ENCODE data around the gene DDX10. TPM values are rescaled to one million over a fixed set of nuclear protein-coding genes. Genes with fewer than 3 reads are reported as not detected.

Gene DDX10
- total and polyA plus RNA-seq, 9 of the 15 experiments (the other 6 are each of a cell fraction or from before 2014, with no cell fraction given): 33.9 to 94.6 (median 50.7) TPM

GRCh38 chr11:108938604-108939003 lies 273.7 kb downstream of the DDX10 start (continued):
- TF ChIP-seq ZHX1 (conservative IDR thresholded peaks at IDR 0.05; ENCODE audit: low read length) (no peak), C11orf30 (IDR thresholded peaks at IDR 0.05; ENCODE audit: low read depth) (peak; percentile 47), ZBTB40 (IDR thresholded peaks at IDR 0.05) (no peak), ZBTB40 (CRISPR knock-in tag; IDR thresholded peaks at IDR 0.05) (no peak), ZNF124 (CRISPR knock-in tag; IDR thresholded peaks at IDR 0.05) (no peak), CBX1 (IDR thresholded peaks at IDR 0.05; ENCODE audit: low read depth) (no peak), MAZ (CRISPR knock-in tag; conservative IDR thresholded peaks at IDR 0.05 in 1 of 2, IDR thresholded peaks at IDR 0.05 in 1 of 2) (no peak), ZNF41 (CRISPR knock-in tag; conservative IDR thresholded peaks at IDR 0.05) (no peak)
